HG03342 (cell line): ENCODE results near the gene GNE.
A peak's percentile ranks its signal among the peaks of the same experiment; 100 is the strongest.
"Not testable (repeated sequence)": the region's sequence is repeated elsewhere in the genome, so short reads cannot be mapped to it uniquely, and the experiment has no call there.

Source experiments
- ATAC-seq: cut with Tn5 transposase; IDR thresholded peaks from one replicate; pipeline ENCODE4 v1.9.1; 2021; ENCODE audit warnings: mild to moderate bottlenecking, moderate library complexity; ENCODE audit not compliant: unreplicated experiment

GNE gene

DNA sequence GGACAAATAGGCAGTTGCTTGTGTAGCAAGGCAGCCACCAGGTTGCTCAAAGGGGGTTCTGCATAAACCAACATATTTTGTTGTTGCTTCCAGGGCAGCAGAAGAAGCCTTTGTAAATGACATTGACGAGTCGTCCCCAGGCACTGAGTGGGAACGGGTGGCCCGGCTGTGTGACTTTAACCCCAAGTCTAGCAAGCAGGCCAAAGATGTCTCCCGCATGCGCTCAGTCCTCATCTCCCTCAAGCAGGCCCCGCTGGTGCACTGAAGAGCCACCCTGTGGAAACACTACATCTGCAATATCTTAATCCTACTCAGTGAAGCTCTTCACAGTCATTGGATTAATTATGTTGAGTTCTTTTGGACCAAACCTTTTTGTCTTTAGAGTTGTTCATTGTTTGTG lies 46.7 kb downstream of the GNE start:
- ATAC-seq: no peak

DNA sequence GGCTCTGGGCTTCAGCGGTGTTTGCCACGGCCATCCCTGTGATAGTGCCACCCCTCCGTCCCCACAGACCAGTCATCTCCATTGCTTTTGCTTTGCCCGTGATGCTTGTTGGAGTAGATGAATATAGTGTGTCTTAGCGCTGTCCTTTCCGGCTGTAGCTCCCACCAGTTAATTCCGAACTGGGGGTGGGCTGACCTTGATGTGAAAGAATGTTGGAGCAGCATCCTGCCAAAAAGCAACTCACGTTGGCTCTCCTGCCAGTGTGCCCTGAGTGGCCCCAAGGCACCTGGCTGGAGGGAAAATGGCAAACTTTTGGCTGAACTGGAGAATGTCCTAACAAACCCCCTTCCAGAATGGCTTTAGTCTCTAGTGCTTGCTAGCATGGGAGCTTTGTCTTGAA lies 47.5 kb downstream of the GNE start:
- no peak for ATAC-seq

DNA sequence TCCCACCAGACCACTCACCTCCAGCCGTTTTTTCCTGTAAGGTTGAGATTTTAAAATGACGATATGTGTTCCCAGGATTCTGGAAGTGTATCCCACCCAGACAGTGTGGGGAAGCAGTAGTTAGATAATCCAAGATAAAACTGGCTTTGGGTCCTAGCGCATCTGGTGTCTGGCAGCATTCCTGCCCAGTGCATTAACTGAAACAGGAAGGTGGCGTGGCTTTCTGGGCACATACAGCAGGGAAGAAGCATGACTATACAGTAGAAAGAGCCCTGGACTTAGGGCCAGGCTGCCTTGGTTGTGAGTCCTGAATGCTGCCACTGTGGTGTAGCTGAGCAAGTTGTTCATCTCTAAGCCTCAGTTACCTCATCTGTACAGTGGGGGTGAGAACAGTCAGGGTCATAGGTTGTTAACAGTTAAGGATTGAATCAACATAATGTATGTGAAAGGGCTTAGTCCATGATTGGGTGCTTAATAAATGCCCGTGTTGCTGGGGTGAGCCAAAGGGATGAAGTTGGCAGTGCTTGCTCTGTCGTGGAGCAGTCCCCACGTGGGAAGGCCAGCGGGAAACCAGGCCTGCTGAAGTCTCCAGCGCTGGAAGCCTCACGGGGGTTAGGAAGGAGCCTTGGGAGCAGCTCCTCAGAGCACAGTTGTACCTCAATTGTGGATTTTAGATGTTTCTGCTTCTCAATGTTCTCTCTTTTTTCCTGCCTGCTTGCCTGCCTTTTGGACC lies 49.6 kb downstream of the GNE start:
- ATAC-seq: no peak

GRCh38 chr9:36207546-36208012 lies 50.7 kb downstream of the GNE start:
- no peak for ATAC-seq

DNA sequence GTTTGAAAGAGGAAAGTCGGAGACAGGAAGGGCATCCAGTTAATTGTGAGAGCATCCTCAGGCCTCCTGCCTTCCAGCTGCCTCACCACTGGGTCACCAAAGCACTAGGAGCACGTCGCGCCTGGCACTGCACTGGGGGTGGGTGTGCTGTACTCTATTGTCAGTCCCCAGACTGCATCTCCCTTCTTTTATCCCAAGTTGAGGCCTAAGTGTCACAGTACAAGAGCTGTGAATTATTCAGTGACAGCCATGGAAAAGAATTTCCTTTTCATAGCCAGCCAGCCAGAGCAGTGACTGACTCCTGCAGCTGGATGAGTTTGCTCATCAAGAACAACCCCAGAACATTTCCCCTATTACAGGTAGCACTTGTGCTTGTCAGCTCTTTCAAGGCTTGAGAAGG lies 51.2 kb downstream of the GNE start:
- ATAC-seq: no peak

- no peak for ATAC-seq
Observed at GRCh38 chr9:36204906-36205547, 53.2 kb downstream of the GNE start.

- no peak for ATAC-seq
Observed at GRCh38 chr9:36194326-36195000, 63.8 kb downstream of the GNE start.

GRCh38 chr9:36193023-36193422 lies 65.2 kb downstream of the GNE start:
- no peak for ATAC-seq

GRCh38 chr9:36192196-36192595 lies 66.1 kb downstream of the GNE start:
- no peak for ATAC-seq

DNA sequence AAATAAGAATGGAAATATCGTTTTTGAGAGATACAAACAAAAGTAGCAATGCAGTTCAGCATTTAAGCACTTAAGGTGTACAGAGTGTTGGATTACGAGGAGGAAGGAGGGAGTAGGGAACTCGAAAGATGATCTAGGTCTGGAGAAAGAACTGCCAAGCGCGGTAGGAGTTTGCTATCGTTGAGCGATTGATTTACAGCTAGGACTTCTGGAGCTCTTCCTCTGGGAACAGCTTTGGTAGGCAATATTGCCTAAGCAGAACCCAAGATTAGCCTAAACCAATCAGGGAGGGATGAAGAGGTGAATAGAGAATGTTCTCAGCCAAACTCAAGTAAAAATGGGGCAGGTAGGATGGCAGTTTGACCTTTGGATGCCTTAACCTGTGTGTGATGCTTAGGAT lies 66.6 kb downstream of the GNE start:
- no peak for ATAC-seq

DNA sequence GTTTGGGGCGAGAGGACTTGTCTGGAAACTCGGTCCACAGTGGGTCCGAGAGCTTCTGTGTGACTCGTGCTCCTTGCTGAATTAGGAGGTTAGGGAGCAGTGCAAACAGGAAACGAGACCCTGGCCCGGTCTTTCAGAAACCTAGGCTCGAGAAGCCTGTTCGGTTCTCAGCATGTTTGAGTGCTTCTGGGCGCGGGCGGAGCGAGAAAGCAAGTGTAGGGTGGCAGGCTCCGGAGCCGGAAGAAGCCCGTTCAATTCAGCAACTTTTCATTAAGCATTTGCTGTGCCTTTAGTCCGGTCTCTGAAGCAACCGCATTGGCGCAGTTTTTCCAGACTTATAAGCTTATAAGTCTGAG lies 67.0 kb downstream of the GNE start:
- ATAC-seq: no peak

- peak; percentile 98 for ATAC-seq
Observed at GRCh38 chr9:36190388-36191289, 67.6 kb downstream of the GNE start, which contains the start of gene CLTA. Gene CLTA, plus strand, starts transcription at chr9:36190921. Its CDS starts 136 bp downstream, at chr9:36191057.

GRCh38 chr9:36189976-36190375 lies 68.3 kb downstream of the GNE start:
- ATAC-seq: no peak

GRCh38 chr9:36188212-36188611 lies 70.0 kb downstream of the GNE start:
- no peak for ATAC-seq

- ATAC-seq: no peak
Observed at GRCh38 chr9:36187414-36187813, 70.8 kb downstream of the GNE start.

- ATAC-seq: not testable (repeated sequence)
Observed at GRCh38 chr9:36180243-36180642, 78.0 kb downstream of the GNE start.

DNA sequence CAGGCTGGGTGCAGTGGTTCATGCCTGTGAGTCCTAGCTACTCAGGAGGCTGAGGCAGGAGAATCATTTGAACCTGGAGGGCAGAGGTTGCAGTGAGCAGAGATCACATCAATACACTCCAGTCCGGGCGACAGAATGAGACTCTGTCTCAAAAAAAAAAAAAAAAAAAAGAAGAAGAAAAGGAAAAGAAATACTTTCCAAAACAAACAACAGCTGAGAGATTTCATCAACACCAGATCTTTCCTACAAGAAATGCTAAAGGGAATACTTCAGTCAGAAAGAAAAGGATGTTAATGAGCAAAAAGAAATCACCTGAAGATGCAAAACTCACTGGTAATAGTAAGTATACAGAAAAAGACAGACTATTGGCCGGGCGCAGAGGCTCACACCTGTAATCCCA lies 80.7 kb downstream of the GNE start:
- no peak for ATAC-seq

DNA sequence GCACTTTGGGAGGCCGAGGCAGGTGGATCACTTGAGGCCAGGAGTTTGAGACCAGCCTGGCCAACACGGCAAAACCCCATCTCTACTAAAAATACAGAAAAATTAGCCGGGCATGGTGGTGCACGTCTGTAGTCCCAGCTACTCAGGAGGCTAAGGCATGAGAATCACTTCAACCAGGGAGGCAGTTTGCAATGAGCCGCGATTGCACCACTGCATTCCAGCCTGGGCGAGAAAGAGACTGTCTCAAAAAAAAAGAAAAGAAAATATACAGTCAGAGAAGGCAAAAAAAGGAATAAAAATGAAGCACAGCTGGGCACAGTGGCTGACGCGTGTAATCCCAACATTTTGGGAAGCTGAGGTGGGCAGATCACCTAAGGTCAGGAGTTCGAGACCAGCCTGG lies 81.8 kb downstream of the GNE start:
- ATAC-seq: not testable (repeated sequence)

- ATAC-seq: not testable (repeated sequence)
Observed at GRCh38 chr9:36175209-36175608, 83.0 kb downstream of the GNE start.

DNA sequence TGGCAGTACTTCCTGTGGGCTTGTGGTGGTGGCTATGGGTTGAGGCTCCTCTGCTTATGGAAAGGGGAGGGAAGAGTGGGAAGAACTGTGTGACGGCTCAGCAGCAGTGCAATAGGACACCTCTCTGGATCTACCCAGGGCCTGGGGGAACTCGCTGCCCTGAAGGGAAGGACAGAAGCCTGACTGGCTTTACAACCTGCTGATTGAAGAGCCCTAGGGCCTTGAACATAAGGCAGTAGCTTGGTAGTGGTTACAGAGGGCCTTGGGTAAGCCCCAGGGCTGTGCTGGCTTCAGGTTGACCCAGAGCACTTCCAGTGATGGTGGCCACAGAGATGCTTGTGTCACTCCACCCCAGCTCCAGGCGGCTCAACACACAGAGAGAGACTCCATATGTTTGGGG lies 83.5 kb downstream of the GNE start:
- ATAC-seq: no peak

GRCh38 chr9:36174271-36174670 lies 84.0 kb downstream of the GNE start:
- no peak for ATAC-seq
